Gastrocnemius medialis (tissue), 4 donors: ENCODE measurements around the gene TOR4A. TPM values are rescaled to one million over a fixed set of nuclear protein-coding genes. Genes with fewer than 3 reads are reported as not detected.
A peak's percentile ranks its signal among the peaks of the same experiment; 100 is the strongest.

Experiments used
- ATAC-seq, 2 donors: fragments of 150-250 bp; one replicate each; pipeline ENCODE4 v1.9.1; 2016
- DNase-seq, 2 donors: peaks; one replicate each; pipeline ENCODE4 v3.0.0-alpha.2; 2019
- H3K27ac ChIP-seq, 4 donors: fragments of 200-600 bp; sonication (generic); 1 replicate in 1 of 4; 2 replicates in 3 of 4; pipeline ENCODE4 v1.5.1; 2016 to 2018; ENCODE audit warnings: mild to moderate bottlenecking in 2 of 4, moderate library complexity in 1 of 4
- H3K27me3 ChIP-seq, 3 donors: fragments of 200-600 bp; sonication (generic) in 2 of 3; 1 replicate in 1 of 3; 2 replicates in 2 of 3; pipeline versions ENCODE4 v1.5.1 to v1.6.0; 2016 to 2019; ENCODE audit warnings: mild to moderate bottlenecking in 1 of 3, moderate library complexity in 1 of 3
- H3K36me3 ChIP-seq, 2 donors: fragments of 200-600 bp; sonication (generic) in 1 of 2; one replicate each; pipeline ENCODE4 v1.5.1; 2017 to 2018
- H3K4me1 ChIP-seq, 2 donors: fragments of 200-600 bp; sonication (generic) in 1 of 2; one replicate each; pipeline ENCODE4 v1.5.1; 2016 to 2017; ENCODE audit warnings: mild to moderate bottlenecking in 2 of 2
- H3K4me3 ChIP-seq, 4 donors: fragments of 200-600 bp; sonication (generic) in 3 of 4; 1 replicate in 1 of 4; 2 replicates in 3 of 4; pipeline ENCODE4 v1.5.1; 2016 to 2019; ENCODE audit warnings: mild to moderate bottlenecking in 2 of 4
- H3K9me3 ChIP-seq, 3 donors: fragments of 200-600 bp; sonication (generic) in 2 of 3; 1 replicate in 1 of 3; 2 replicates in 2 of 3; pipeline ENCODE4 v1.5.1; 2016 to 2019
- POLR2A ChIP-seq, 2 donors: fragments of 450-650 bp; IDR thresholded peaks; one replicate each; pipeline ENCODE4 v1.6.1; 2017; ENCODE audit warnings: antibody characterized with exemption in 2 of 2, mild to moderate bottlenecking in 2 of 2, moderate library complexity in 2 of 2
- in situ Hi-C, 4 donors: fragments of 200-750 bp; cut with MboI; loops; one replicate each; pipeline versions ENCODE4 v1.15.0 to v1.8.0; 2017; ENCODE audit warnings: low sequenced_read_pairs in 4 of 4
- intact Hi-C: fragments of 100-400 bp; cut with DNase I; formaldehyde crosslinking; loops from one replicate; pipeline ENCODE4 v1.15.1; 2023; ENCODE audit warnings: low total_unique reads
- total RNA-seq, 4 donors: library from RNA; depleted of rRNA; stranded (reverse); fragments of >200 nt; gene quantifications; one replicate each; pipeline versions ENCODE4 v1.1.0 to v1.2.3, GENCODE V29; 2016
- TF ChIP-seq, protein P1 (sequence below), 5 experiments: fragments of 450-650 bp in 3 of 5; fragments of 200-600 bp in 2 of 5; sonication (generic) in 2 of 5; IDR thresholded peaks in 4 of 5; conservative IDR thresholded peaks in 1 of 5; 1 replicate in 4 of 5; 2 replicates in 1 of 5; pipeline ENCODE4 v1.5.1; 2016 to 2019; ENCODE audit warnings: antibody characterized with exemption in 5 of 5, mild to moderate bottlenecking in 3 of 5, moderate library complexity in 3 of 5

Gene TOR4A
- total RNA-seq, 4 donors from 2014 or later = 1.2 to 2.8 (median 1.7) TPM

DNA sequence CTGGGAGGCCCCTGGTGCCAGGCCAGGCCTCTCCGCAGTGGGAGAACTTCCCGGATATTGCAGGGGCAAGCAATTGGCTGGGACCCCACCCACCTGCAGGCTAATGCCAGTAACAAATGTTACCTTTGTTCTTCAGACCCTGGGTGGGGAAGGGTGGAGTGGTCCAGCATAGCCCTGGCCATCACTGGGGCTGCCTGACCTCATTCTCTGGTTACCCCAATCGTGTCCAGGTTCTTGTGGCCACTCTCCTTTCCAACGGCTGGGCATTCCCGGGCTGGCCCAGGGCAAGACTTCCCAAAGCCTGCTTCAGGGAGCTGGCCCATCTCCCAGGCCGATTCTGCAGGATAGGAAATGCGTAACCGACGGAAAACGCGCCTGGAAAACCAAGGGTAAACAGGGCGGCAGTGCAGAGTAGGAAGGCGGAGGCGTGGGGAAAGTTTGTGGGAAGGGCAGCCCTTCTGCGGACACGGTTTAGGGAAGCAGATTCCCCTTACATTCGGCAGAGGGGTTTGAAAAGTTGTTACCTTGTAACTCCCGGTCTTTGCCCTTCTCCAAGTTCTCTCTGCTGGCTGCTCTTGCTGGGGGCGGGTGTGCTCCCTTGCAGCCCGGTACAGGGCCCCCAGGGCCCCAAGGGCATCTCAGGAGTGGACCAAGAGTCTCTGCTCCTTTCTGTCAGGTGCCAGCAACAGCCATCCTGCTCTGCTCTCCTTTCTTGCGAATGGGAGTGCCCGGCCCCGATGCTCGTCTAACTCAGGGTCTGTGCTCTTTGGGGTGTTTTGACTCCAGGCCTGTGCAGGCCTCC lies 21.1 kb downstream of the TOR4A start:
- Histone ChIP-seq H3K36me3 (no peaks in the 10 kb centered on the region), H3K27me3 (peaks cover 60 to 65% (median 63%) of the 10 kb centered on the region in 3 donors), H3K4me1 (peaks cover 0 to 12% of the 10 kb centered on the region in 2 donors), H3K9me3 (no peaks in the 10 kb centered on the region), H3K27ac (peak overlapping the region; percentile 24 to 81 (median 79)), H3K4me3 (peak overlapping the region; percentile 20 to 55 (median 32))
- DNase-seq = no peak
- in situ Hi-C loops (loop anchor here (10.0 to 25.0 kb wide), 2 partner anchors 106 to 114 kb away; partner anchors contain the start of genes EXD3 (in 3 of the 4) and NOXA1 (in 3 of the 4)), intact Hi-C loops (no loop called here)
- no peak for ATAC-seq
- TF ChIP-seq, protein P1, sequence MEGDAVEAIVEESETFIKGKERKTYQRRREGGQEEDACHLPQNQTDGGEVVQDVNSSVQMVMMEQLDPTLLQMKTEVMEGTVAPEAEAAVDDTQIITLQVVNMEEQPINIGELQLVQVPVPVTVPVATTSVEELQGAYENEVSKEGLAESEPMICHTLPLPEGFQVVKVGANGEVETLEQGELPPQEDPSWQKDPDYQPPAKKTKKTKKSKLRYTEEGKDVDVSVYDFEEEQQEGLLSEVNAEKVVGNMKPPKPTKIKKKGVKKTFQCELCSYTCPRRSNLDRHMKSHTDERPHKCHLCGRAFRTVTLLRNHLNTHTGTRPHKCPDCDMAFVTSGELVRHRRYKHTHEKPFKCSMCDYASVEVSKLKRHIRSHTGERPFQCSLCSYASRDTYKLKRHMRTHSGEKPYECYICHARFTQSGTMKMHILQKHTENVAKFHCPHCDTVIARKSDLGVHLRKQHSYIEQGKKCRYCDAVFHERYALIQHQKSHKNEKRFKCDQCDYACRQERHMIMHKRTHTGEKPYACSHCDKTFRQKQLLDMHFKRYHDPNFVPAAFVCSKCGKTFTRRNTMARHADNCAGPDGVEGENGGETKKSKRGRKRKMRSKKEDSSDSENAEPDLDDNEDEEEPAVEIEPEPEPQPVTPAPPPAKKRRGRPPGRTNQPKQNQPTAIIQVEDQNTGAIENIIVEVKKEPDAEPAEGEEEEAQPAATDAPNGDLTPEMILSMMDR (IDR thresholded peaks at IDR 0.05 in 4 of 5, conservative IDR thresholded peaks at IDR 0.05 in 1 of 5) = no peak

DNA sequence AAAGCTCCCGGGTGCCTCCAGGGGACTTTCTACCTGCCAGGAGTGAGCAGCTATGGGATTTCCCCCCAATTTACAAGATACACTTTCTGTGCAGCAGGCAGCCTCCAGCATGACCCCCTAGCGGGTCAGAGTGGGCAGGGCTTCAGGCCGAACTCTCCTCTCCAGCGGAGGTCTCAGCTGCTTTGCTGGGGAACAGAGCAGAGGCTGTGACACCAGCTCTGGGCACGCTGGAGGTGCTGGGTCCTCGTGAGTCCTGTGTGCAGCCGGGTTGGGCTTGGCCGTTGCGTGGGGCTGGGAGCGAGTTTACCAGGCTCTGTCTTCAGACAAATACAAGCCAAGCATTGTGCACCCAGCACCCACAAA lies 21.7 kb downstream of the TOR4A start:
- Histone ChIP-seq H3K4me3 (peak overlapping the region; percentile 18 to 55 (median 32)), H3K27ac (peak overlapping the region in 3 of 4 donors; percentile 78 to 81 (median 80)), H3K9me3 (no peaks in the 10 kb centered on the region), H3K4me1 (peaks cover 0 to 12% of the 10 kb centered on the region in 2 donors), H3K27me3 (peaks cover 56 to 59% (median 58%) of the 10 kb centered on the region in 3 donors), H3K36me3 (no peaks in the 10 kb centered on the region)
- ATAC-seq = no peak
- no peak for TF ChIP-seq POLR2A (IDR thresholded peaks at IDR 0.05)
- TF ChIP-seq, protein P1 (IDR thresholded peaks at IDR 0.05 in 4 of 5, conservative IDR thresholded peaks at IDR 0.05 in 1 of 5) = no peak
- intact Hi-C loops (no loop called here), in situ Hi-C loops (loop anchor here (10.0 to 25.0 kb wide), 2 partner anchors 106 to 113 kb away; partner anchors contain the start of genes EXD3 (in 3 of the 4) and NOXA1 (in 3 of the 4))
- no peak for DNase-seq

DNA sequence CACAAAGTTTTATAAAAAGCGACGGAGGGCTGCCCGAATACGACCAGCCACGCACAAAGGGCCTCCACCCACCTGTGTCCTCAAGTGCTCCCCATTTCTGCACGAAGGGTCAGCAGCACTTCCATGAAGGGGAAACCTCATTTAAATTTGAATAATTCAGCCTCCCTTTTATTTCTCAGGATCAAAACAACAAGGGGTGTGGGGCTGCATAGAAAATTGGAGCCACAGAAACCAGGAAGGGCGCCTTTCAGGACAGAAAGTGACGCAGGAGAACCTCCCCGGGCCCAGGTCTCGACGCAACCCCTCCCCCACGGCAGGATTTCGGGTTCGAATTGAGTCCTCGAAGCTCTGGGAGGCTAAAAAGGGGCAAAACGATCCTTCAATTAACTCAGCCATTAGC lies 22.4 kb downstream of the TOR4A start:
- Histone ChIP-seq H3K9me3 (no peaks in the 10 kb centered on the region), H3K4me1 (peaks cover 7 to 16% of the 10 kb centered on the region in 2 donors), H3K36me3 (no peaks in the 10 kb centered on the region), H3K27me3 (peaks cover 50 to 52% (median 50%) of the 10 kb centered on the region in 3 donors), H3K4me3 (peak overlapping the region; percentile 44 to 61 (median 52)), H3K27ac (peak overlapping the region; percentile 17 to 81 (median 79))
- no peak for TF ChIP-seq POLR2A (IDR thresholded peaks at IDR 0.05)
- TF ChIP-seq, protein P1 (IDR thresholded peaks at IDR 0.05 in 4 of 5, conservative IDR thresholded peaks at IDR 0.05 in 1 of 5) = no peak
- DNase-seq (no peak), ATAC-seq (no peak)
- intact Hi-C loops = no loop called here
- in situ Hi-C loops = loop anchor here (10.0 to 25.0 kb wide), 2 partner anchors 105 to 112 kb away; partner anchors contain the start of genes EXD3 (in 3 of the 4) and NOXA1 (in 3 of the 4)

DNA sequence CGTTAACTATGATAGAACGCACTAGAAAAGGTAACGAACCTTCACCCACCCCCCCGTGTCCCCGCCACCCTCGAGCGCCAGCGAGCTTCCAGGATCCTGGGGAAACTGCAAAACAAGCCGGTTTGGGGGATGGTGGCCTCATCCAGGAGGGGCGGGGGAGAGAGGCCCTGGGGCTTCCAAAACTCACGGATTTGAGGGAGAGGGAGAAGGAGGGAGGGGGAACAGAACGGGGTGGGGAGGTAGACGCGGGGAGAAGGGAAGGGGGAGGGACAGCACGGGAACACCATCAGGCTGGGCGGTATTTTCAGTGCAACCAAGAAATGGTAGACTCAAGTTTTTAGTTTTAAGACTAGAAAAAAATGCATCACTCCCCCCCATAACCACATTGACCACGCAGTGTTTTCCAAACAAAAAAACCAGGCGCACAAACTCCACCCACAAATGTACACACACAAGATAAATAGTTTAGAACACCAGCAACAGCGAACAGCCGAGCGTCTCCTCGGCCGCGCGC lies 23.1 kb downstream of the TOR4A start:
- no peak for ATAC-seq
- peaks cover 13 to 18% of the 10 kb centered on the region in 2 donors for H3K4me1 ChIP-seq
- H3K9me3 ChIP-seq = no peaks in the 10 kb centered on the region
- TF ChIP-seq, protein P1 (IDR thresholded peaks at IDR 0.05 in 4 of 5, conservative IDR thresholded peaks at IDR 0.05 in 1 of 5) = no peak
- no peak for TF ChIP-seq POLR2A (IDR thresholded peaks at IDR 0.05)
- H3K27ac ChIP-seq = peak overlapping the region; percentile 17 to 81 (median 78)
- intact Hi-C loops (no loop called here), in situ Hi-C loops (no loop called here)
- DNase-seq = no peak
- peak overlapping the region; percentile 44 to 61 (median 52) for H3K4me3 ChIP-seq
- peaks cover 47 to 49% (median 48%) of the 10 kb centered on the region in 3 donors for H3K27me3 ChIP-seq
- no peaks in the 10 kb centered on the region for H3K36me3 ChIP-seq
